ENCODE data around the gene SLCO4A1.

The SLCO4A1 gene

DNA sequence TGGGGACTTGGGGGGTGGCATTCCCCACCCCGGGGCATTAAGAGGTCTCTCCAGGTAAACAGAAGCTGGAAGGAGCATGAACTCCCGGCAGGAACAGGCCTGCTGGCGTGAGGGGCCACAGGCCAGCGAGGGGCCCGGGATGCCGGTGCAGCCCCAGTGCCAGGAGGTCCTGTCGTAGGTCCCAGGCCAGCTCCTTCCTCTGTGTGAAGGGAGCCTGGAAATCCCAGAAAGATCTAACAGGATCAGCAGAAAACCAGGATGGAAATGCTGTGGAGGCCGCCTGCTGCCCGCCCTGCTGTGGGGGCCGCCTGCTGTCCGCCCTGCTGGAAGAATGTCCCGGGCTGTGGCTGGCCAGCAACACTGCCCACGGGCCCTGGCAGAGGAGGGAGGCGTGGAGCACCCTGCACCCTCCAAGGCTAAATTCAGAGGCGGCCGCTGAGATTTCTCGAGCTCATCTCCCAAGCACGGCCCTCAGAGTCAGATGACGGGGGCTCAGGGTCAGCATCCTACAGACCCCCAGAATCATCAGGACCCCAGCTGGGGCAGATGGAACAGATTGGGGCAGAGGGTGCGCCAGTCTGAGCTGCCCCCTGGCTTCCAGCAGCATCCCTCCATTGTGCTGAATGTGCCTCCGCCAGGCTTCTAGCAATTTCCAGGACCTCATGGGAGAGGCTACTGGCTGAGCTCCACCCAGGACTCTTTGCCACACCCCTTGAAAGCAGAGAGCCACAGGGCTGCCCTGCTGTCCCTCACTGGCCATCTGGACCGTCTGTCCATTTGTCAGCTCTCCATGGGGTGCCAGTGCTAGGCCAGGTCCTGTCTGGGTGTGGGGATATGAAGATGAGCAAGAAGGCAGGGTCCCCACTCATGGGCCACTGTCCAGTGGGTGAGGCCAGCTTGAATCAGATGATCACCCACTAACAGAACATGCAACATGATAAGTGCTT is 32.2 kb upstream of the SLCO4A1 start:
- DNase-seq (ENCODE audit: low read depth, low spot score): no peak
- ChIA-PET CTCF (interaction anchor here (1.3 to 1.9 kb wide), 2 partner anchors 9 to 10 kb away, joined by 4 to 7 read pairs; no protein-coding TSS in a partner anchor), POLR2A (no interaction called here)
- H3K4me3 ChIP-seq (ENCODE audit: low read depth, low read length): no peak overlapping the region
- TF ChIP-seq, protein P1, sequence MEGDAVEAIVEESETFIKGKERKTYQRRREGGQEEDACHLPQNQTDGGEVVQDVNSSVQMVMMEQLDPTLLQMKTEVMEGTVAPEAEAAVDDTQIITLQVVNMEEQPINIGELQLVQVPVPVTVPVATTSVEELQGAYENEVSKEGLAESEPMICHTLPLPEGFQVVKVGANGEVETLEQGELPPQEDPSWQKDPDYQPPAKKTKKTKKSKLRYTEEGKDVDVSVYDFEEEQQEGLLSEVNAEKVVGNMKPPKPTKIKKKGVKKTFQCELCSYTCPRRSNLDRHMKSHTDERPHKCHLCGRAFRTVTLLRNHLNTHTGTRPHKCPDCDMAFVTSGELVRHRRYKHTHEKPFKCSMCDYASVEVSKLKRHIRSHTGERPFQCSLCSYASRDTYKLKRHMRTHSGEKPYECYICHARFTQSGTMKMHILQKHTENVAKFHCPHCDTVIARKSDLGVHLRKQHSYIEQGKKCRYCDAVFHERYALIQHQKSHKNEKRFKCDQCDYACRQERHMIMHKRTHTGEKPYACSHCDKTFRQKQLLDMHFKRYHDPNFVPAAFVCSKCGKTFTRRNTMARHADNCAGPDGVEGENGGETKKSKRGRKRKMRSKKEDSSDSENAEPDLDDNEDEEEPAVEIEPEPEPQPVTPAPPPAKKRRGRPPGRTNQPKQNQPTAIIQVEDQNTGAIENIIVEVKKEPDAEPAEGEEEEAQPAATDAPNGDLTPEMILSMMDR (IDR thresholded peaks at IDR 0.05; ENCODE audit: insufficient read depth, low read length, missing control alignments): no peak

- POLR2A ChIA-PET: no interaction called here
- CTCF ChIA-PET: interaction anchor here (1.3 kb wide), 1 partner anchor 11 kb away, joined by 4 read pairs; no protein-coding TSS in a partner anchor
- no peak overlapping the region for H3K4me3 ChIP-seq (ENCODE audit: low read depth, low read length)
- TF ChIP-seq, protein P1 (IDR thresholded peaks at IDR 0.05; ENCODE audit: insufficient read depth, low read length, missing control alignments): no peak
- DNase-seq (ENCODE audit: low read depth, low spot score): no peak
Observed at GRCh38 chr20:62611012-62611411, 31.3 kb upstream of the SLCO4A1 start.

DNA sequence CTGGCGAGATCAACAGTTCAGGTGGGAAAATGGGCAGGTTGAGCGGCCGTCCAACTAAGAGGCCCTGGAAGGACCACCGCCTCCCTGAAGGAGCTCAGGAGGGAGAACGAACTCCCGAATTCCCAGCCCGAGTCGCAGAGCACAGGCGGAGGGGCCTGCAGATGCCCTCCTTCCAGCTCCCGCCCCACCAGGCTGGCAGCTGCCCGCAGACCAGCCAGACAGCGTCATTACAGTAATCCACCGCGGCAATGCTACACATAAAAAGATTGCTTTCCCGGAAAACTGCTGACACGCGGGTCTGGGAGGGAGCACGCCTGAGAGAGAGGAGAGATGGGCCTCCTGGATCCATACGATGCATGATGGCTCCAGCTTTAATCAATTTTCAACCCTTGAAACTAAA is 30.5 kb upstream of the SLCO4A1 start:
- no peak overlapping the region for H3K4me3 ChIP-seq (ENCODE audit: low read depth, low read length)
- POLR2A ChIA-PET: no interaction called here
- DNase-seq (ENCODE audit: low read depth, low spot score): no peak
- TF ChIP-seq, protein P1 (IDR thresholded peaks at IDR 0.05; ENCODE audit: insufficient read depth, low read length, missing control alignments): no peak
- CTCF ChIA-PET: interaction anchor here (1.2 kb wide), 1 partner anchor 112 kb away, joined by 4 read pairs; no protein-coding TSS in a partner anchor

DNA sequence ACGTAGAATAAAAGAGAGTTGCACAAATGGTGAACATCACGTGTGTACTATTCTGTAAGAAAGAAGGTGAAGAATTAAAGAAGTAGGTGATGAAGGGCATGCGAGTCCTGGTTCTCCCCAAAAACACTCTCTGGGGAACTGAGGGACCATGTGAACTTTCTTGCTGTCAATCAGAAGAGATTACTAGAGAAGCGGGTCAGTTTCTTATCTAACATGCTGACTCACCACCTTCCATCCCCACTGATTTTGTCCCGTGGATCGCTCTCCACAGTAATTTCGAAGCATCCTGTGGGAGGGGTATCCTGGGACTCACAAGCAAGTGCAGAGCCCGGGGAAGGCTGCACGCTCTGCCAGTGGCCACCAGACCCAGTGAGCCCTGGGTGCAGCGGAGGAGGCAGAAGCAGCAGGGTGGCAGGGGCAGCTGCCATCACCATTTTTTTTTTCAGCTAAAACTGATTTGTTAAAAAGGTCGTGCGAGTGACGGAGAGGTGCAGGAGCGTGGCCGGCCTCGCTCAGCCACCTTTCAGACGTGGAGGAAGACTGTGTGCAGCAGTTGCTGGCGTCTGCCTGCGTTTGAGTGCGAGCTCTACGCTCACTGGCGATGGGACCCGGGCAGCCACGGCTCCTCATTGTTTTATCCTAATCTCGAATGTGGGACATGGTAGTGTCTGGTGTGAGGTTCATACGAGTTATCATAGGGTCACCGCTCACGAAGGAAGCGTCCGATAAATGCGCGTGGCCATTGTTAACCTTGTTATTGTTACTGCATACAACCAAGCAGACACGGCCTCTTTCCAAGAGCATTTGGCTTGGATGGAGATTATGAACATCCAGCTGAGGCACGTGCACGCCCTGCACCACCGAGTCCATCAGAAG is 28.0 kb upstream of the SLCO4A1 start:
- TF ChIP-seq, protein P1 (IDR thresholded peaks at IDR 0.05; ENCODE audit: insufficient read depth, low read length, missing control alignments): no peak
- no peak for DNase-seq (ENCODE audit: low read depth, low spot score)
- CTCF ChIA-PET: interaction anchor here (1.0 to 1.8 kb wide), 5 partner anchors 8 to 115 kb away, joined by 3 to 5 read pairs (median 4); no protein-coding TSS in a partner anchor
- H3K4me3 ChIP-seq (ENCODE audit: low read depth, low read length): no peak overlapping the region
- POLR2A ChIA-PET: no interaction called here

DNA sequence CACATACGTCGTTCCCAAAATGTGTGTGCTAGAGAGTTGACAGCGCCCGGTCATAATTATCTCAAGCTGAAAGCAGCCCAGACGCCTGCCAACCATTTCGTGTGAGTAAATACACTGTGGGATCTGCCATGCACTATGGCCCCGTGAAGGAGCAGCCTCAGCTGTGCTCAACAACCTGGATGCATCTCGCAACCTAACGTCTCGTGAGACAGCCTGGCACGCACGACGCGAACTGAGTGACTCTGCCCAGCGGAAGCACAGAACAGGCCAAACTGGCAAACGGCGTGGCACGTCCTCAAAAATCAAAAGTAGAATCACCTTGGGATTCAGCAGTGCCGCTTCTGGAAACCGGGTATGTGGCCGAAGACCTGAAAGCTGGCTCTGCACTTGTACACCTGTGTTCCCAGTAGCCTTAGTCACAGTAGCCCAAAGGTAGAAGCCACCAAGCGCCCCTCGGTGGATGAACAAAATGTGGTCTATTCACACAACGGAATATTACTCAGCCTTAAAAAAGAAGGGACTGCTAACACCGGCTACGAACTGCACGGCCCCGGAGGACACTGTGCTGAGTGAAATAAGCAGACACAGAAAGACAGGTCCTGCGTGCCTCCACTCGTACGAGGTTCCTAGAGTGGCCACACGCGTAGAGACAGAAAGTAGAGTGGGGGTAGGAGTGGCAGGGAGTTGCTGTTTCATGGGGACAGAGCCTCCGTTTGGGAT is 27.2 kb upstream of the SLCO4A1 start:
- POLR2A ChIA-PET: no interaction called here
- TF ChIP-seq, protein P1 (IDR thresholded peaks at IDR 0.05; ENCODE audit: insufficient read depth, low read length, missing control alignments): no peak
- CTCF ChIA-PET: interaction anchor here (1.2 to 1.3 kb wide), 2 partner anchors 9 to 38 kb away, joined by 3 to 4 read pairs; no protein-coding TSS in a partner anchor
- no peak overlapping the region for H3K4me3 ChIP-seq (ENCODE audit: low read depth, low read length)
- no peak for DNase-seq (ENCODE audit: low read depth, low spot score)
